ENCODE measurements around the gene RHOA.
"Not testable (repeated sequence)": the region's sequence is repeated elsewhere in the genome, so short reads cannot be mapped to it uniquely, and the experiment has no call there.

Gene RHOA

GRCh38 chr3:49410846-49411534, 786 bp downstream of the RHOA start:
- no peak for DNase-seq

GRCh38 chr3:49410066-49410845, 1.5 kb downstream of the RHOA start:
- no peak for DNase-seq

GRCh38 chr3:49406571-49407565, 4.9 kb downstream of the RHOA start:
- DNase-seq = no peak

- DNase-seq = not testable (repeated sequence)
Observed at GRCh38 chr3:49405570-49405969, 6.2 kb downstream of the RHOA start.

- DNase-seq = no peak
Observed at GRCh38 chr3:49403891-49404290, 7.9 kb downstream of the RHOA start.

GRCh38 chr3:49401766-49402165, 10.0 kb downstream of the RHOA start:
- DNase-seq = no peak

GRCh38 chr3:49399461-49399860, 12.3 kb downstream of the RHOA start:
- no peak for DNase-seq

- DNase-seq = no peak
Observed at GRCh38 chr3:49397470-49397869, 14.3 kb downstream of the RHOA start.

- not testable (repeated sequence) for DNase-seq
Observed at GRCh38 chr3:49391310-49391709, 20.5 kb downstream of the RHOA start.

GRCh38 chr3:49389297-49389696, 22.5 kb downstream of the RHOA start:
- DNase-seq = no peak

GRCh38 chr3:49388289-49388820, 23.4 kb downstream of the RHOA start:
- DNase-seq = no peak

- no peak for DNase-seq
Observed at GRCh38 chr3:49387721-49388120, 24.1 kb downstream of the RHOA start.

GRCh38 chr3:49386056-49386756, 25.6 kb downstream of the RHOA start:
- no peak for DNase-seq

GRCh38 chr3:49385617-49386016, 26.2 kb downstream of the RHOA start:
- no peak for DNase-seq

- DNase-seq = no peak
Observed at GRCh38 chr3:49383387-49383786, 28.4 kb downstream of the RHOA start.

- DNase-seq = no peak
Observed at GRCh38 chr3:49378249-49378895, 33.4 kb downstream of the RHOA start.

GRCh38 chr3:49377483-49377882, 34.3 kb downstream of the RHOA start:
- no peak for DNase-seq

GRCh38 chr3:49371946-49372345, 39.8 kb downstream of the RHOA start:
- DNase-seq = no peak

- DNase-seq = no peak
Observed at GRCh38 chr3:49370585-49371290, 41.0 kb downstream of the RHOA start.

GRCh38 chr3:49362561-49362960, 49.2 kb downstream of the RHOA start:
- DNase-seq = no peak

GRCh38 chr3:49359623-49360022, 52.2 kb downstream of the RHOA start:
- no peak for DNase-seq

Measured in KG1 (cell line).